GM10266 (cell line): Measurements from ENCODE around the gene WDR64.

Experiments
- DNase-seq: peaks from one replicate; pipeline ENCODE4 v3.0.0; 2012; ENCODE audit errors: extremely low spot score
- TF ChIP-seq, protein P1 (sequence below): IDR thresholded peaks from 2 replicates; pipeline ENCODE4 v1.5.1; 2012; ENCODE audit warnings: mild to moderate bottlenecking, low read depth; ENCODE audit not compliant: control insufficient read depth, insufficient read depth; ENCODE audit errors: missing control alignments

The WDR64 gene

DNA sequence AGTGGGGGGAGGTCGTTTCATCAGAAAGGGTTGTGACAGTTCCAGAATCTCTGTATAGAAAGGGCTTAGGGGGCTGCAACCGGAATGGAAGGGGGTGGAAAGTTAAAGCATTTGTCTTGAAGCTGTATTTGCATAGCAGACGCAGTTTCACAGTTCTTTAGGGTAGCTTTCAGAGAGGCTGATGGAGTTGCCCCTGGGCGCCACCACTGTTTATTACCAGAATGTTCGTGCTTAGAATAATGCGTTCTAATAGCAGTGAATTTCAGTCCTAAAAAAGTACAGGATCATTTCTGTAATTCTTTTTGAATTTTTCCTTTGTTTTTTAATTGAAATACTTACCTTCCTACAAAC, 197.2 kb downstream of the WDR64 start:
- TF ChIP-seq, protein P1, sequence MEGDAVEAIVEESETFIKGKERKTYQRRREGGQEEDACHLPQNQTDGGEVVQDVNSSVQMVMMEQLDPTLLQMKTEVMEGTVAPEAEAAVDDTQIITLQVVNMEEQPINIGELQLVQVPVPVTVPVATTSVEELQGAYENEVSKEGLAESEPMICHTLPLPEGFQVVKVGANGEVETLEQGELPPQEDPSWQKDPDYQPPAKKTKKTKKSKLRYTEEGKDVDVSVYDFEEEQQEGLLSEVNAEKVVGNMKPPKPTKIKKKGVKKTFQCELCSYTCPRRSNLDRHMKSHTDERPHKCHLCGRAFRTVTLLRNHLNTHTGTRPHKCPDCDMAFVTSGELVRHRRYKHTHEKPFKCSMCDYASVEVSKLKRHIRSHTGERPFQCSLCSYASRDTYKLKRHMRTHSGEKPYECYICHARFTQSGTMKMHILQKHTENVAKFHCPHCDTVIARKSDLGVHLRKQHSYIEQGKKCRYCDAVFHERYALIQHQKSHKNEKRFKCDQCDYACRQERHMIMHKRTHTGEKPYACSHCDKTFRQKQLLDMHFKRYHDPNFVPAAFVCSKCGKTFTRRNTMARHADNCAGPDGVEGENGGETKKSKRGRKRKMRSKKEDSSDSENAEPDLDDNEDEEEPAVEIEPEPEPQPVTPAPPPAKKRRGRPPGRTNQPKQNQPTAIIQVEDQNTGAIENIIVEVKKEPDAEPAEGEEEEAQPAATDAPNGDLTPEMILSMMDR: no peak
- no peak for DNase-seq
